Hypothalamus (tissue), 51 donors: Measurements from ENCODE around the gene RBM19.
"Not testable (repeated sequence)": the region's sequence is repeated elsewhere in the genome, so short reads cannot be mapped to it uniquely, and the experiment has no call there.

Experiments used
- DNase-seq, 51 donors: peaks; one replicate each; lab custom pipeline; 2025; lab: John Stamatoyannopoulos, UW

Gene RBM19

DNA sequence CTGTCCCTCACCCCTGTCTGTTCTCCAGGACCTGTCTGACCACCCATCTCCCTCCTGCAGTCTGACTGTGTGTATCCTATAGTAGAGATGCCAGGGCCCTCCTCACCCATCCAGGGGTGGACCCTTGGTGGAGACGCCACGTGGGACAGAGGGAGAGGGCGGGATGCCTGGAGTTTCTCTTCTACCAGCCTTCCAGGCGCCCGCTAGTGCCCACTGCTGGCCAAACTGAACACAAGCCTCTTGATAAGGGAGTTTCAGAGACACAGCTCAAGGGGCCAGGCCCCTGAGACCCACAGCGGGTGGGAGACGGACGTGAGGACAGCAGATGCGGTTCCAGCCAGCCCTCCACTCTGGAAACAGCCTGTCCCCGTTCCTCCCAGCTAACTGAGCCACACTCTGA lies 147.3 kb downstream of the RBM19 start:
- peak in 1 of 51 donors; percentile 3 for DNase-seq

DNA sequence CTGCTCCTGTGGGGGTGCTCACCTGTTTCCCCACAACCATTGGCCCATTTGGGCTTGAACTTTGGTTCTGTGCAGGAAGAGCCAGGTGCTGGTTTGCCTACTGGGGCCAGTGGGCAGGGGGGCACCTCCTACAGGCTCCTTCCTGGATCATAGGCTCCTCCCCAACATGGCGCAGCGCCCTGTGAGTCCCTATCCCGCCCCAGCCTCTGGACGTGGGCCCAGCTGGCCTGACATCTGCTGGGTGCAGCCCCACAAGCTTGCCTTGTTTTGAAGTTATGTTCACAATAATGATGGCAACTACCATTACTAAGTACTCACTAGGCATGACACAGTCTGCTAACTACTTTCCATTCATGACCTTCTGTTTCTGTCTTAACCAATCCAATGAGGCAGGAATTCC lies 147.8 kb downstream of the RBM19 start:
- peak in 15 of 51 donors; percentile 2 to 35 (median 13) for DNase-seq

- no peak for DNase-seq
These were observed 149.3 kb downstream of the RBM19 start for GRCh38 chr12:113816866-113817265.

GRCh38 chr12:113815031-113815430 lies 151.1 kb downstream of the RBM19 start:
- no peak for DNase-seq

DNA sequence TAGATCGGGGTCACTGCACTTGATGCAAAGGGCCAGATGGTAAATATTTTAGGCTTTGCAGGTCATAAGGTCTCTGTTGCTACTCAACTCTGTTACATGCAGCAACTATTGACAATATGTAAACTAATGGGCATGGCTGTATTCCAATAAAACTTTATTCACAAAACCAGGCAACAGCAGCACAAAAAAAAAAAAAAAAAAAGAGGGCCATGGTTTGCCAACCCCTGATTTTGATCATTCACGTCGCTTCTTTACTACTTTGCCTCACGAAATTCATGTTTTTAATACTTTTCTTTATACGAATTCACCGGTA lies 152.9 kb downstream of the RBM19 start:
- no peak for DNase-seq

- no peak for DNase-seq
These were observed 153.5 kb downstream of the RBM19 start for GRCh38 chr12:113812411-113813228.

DNA sequence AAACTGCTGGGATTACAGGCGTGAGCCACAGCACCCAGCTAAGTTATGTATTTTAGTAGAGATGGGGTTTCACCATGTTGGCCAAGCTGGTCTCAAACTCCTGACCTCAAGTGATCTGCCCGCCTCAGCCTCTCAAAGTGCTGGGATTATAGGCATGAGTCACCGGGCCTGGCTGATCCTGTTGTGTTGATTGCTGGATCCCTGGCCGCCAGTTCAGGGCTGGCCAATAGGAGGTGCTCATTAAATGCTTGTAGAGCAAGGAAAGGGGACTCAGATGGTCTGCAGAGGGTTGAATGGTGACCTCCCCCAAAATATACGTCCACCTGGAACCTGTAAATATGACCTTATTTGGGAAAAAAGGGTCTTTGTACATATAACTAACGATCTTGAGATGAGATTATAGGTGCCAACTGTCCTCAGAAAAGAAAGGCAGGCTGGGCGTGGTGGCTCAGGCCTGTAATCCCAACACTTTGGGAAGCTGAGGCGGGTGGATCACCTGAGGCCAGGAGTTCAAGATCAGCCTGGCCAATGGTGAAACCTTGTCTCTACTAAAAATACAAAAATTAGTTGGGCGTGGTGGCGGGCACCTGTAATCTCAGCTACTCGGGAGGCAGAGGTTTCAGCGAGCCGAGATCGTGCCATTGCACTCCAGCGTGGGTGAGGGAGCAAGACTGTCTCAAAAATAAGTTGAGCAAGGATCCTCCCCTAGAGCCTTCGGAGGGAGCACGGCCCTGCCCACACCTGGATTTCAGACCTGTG lies 156.5 kb downstream of the RBM19 start:
- not testable (repeated sequence) for DNase-seq

- no peak for DNase-seq
These were observed 157.8 kb downstream of the RBM19 start for GRCh38 chr12:113808095-113808951.

- DNase-seq = no peak
These were observed 160.5 kb downstream of the RBM19 start for GRCh38 chr12:113805673-113806072.

GRCh38 chr12:113804961-113805600 lies 161.0 kb downstream of the RBM19 start:
- no peak for DNase-seq

- no peak for DNase-seq
These were observed 162.4 kb downstream of the RBM19 start for GRCh38 chr12:113803759-113804140.

DNA sequence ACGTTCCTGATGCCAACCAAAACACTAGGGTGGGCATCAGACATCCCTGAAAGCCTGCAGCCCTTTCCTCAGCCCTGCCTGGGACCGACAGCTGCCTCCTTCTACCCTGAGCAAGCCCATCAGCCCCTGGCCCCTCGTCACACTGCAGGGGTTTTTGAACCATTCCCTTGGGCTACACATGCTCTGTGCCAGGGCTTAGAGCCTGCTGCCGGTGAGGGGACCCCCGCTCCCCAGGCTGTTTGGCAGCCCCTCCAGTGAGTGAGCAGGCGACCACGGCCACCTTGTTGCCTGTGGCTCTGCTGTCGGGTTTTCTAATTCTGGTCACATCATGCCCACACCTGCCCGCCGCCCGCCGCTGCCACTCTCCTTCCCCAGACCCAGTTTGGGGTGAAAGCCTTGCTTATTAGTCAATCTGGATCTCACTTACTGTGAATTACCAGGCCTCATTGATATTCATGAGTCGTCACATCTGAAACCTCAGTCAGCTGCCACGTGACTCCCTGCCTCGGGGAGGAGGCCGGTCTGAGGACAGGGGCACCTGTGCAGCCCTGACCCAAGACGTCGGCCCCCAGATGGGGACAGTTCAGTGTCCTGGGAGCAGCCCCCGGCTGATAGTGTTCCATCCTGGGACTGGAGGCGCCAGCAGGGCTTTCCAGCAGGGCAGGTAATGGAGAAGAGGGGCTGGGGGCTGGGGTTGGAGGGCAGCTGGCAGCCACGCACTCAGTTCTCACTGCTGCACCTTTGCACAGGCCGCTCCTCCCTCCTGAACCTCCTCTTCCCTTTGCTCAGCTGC lies 163.0 kb downstream of the RBM19 start:
- DNase-seq = peak in 13 of 51 donors; percentile 6 to 34 (median 14)

DNA sequence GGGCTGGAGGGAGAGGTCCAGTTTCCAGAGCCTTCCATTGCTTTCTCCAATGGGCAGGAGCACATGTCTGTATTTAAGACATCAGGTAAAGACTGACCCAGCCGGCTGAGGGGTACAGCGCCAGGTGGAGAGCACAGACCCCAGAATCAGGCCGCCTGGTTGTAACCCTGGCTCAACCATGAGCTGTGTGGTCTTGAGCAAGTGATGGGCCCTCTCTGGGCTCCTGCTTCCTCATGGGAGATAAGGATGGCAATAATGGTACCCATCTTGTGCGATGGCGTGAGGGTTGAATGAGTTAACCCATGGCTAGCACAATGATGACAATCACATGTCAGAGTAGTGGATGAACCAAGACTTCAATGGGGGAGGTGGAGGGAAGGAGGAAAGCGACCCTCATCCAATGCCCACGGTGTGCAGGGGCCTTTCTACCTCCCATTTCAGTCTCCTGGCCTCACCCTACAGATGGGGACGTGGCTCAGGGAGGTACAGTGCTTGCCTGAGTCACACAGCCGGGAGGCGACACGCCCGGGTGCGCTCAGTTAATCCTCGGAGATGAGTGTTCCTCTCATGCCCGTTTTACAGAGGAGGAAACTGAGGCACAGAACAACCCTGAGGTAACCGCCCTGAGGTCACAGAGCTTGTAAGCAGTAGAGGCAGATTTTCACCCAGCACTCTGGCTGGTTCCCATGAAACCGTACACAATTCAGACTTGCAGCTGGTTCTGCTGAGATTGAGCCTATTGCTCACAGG lies 163.9 kb downstream of the RBM19 start:
- DNase-seq = no peak

GRCh38 chr12:113800201-113800600 lies 165.9 kb downstream of the RBM19 start:
- no peak for DNase-seq

GRCh38 chr12:113798552-113798951 lies 167.6 kb downstream of the RBM19 start:
- DNase-seq = no peak

GRCh38 chr12:113797535-113797868 lies 168.6 kb downstream of the RBM19 start:
- DNase-seq = no peak

DNA sequence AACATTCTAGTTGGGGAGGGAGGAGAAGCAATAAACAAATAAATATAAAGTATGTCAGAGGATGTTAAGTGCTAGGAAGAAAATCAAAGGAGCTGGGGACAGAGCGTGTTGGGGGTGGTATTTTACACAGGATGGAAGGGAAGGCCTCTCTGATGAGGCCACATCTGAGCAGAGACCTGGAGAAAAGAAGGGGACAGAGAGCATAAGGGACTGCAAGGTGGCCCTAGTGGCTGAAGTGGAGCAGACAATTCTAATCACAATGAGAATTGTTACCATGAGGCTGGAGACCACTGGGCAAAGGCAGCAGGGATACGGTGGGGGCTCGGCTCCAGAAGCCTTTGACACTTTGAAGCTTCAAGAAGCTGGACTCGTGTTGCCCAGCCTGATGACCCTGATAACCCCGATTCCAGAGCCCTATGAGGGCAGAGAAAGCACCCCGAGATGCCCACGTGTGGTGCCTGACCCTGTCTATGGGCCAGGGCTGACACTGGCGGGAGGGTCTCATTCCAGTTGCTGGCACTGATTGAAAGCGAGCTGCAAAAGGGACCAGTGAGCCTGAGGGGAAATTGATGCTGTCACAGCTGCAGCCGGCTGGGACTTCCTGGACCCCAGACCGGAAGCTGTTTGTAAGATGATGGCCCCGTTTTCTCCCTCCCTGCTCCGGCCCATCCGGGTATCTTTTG lies 169.1 kb downstream of the RBM19 start:
- no peak for DNase-seq

DNA sequence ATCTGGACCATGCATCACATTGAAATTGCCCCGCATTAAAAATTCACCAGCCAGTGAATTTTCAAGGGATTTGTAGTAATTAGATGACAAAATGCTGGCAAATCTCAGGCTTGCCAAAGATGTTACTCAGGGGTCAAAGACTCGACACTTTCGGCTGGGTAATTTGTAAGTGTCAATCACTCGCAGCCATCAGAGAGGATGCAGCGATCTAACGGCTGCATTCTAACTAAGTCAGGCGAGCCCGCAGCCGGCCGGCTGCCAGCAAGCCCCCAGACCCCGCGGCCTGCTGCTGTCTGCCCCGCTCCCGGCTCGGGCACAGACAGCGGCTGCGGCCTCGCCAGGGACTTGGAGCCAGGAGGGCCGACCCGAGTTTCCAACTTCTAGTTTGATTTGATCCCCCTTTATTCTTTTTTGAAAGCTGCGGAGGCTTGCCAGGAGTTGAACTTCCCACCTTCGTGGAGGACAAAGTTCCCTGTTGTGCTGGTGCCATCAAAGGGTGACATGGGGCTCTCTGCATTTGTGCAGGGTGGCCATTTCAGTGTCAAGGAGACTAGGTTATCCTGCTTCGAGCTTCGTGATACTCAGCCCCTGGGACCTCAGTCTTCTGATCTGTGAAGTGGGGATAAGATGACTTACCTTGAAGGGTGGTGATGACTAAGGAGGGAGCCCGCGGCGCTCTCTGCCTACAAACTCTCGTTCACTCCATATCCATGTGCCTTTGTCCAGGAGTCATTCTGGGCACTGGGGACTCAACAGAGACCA lies 169.9 kb downstream of the RBM19 start:
- DNase-seq = no peak
